ENCODE results near the gene TEX51. TPM values are rescaled to one million over a fixed set of nuclear protein-coding genes. Genes with fewer than 3 reads are reported as not detected.

Gene TEX51
- polyA plus RNA-seq, 3 donors from 2014 or later = not detected

DNA sequence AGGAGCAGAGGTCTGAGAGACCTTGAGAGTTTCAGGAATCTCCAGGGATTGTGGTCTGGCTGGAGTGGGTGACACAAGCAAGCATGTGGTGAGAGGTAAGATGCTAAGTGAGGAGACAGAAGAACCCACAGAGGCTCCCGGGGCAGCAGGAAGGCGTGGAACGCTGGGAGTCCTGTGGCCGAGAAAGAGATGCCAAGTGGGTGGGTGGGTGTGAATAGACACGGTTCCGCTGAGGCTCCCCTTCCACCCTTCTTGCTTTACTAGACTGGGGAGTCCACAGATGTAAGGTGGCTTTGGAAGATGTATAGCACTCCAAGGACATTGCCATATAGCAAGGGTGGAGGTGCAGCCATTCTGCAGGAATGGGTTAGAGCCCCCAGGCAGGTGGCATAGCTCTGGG is 4.2 kb downstream of the TEX51 start:
- Mint-ChIP-seq H3K36me3 (no peaks in the 10 kb centered on the region), H3K9me3 (peaks cover 0 to 4% (median 0%) of the 10 kb centered on the region in 6 donors), H3K27ac (no peak overlapping the region), H3K27me3 (ENCODE audit: low read depth in 3 of 3) (peaks cover 0 to 5% (median 5%) of the 10 kb centered on the region in 3 donors), H3K4me1 (no peaks in the 10 kb centered on the region), H3K4me3 (no peak overlapping the region)
- no peak for DNase-seq

DNA sequence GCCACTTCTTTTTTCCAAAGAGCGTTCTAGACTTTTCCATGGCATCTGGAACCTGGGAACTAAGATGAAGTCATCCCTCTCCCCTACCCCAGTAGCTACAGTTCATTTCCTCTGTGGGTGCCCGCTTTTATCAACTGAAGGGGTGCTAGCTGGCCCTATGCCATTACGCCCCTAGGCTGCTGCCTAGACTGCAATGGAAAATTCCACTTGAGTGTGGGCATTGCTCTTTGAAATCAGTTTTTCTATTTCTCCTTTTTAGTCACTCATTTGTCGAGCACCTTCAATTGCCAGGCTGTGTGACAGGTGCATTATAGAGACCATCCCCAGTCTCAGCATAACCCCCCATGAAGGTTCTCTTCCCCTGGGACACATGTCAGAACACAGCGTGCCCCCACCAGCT is 7.3 kb downstream of the TEX51 start:
- Mint-ChIP-seq H3K4me3 (no peak overlapping the region), H3K27ac (no peak overlapping the region), H3K27me3 (ENCODE audit: low read depth in 3 of 3) (peaks cover 0 to 5% (median 1%) of the 10 kb centered on the region in 3 donors), H3K36me3 (no peaks in the 10 kb centered on the region), H3K9me3 (peaks cover 0 to 4% (median 0%) of the 10 kb centered on the region in 6 donors), H3K4me1 (no peaks in the 10 kb centered on the region)
- DNase-seq = no peak

DNA sequence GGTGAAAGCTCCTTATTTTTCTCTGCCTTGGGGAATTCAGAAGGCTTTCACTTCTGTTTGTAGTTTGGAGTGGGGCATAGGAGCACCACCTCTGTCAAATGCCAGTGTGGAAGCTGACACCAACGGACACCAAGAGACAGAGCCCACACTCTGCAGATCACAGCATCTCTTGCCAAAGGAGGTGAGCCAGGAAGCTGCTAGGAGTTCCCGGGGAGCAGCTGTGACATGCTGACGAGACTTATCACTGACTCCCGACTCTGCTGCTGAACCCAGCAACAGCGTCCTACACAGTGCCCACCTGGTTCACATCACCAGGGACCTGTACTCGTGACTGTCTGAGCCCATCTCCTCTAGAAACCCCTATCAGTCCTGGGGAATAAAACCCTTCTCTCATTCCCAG is 8.1 kb downstream of the TEX51 start:
- Mint-ChIP-seq H3K4me3 (no peak overlapping the region), H3K27me3 (ENCODE audit: low read depth in 3 of 3) (peaks cover 0 to 4% (median 1%) of the 10 kb centered on the region in 3 donors), H3K9me3 (peaks cover 0 to 4% (median 0%) of the 10 kb centered on the region in 6 donors), H3K36me3 (no peaks in the 10 kb centered on the region), H3K27ac (no peak overlapping the region), H3K4me1 (no peaks in the 10 kb centered on the region)
- DNase-seq = no peak

DNA sequence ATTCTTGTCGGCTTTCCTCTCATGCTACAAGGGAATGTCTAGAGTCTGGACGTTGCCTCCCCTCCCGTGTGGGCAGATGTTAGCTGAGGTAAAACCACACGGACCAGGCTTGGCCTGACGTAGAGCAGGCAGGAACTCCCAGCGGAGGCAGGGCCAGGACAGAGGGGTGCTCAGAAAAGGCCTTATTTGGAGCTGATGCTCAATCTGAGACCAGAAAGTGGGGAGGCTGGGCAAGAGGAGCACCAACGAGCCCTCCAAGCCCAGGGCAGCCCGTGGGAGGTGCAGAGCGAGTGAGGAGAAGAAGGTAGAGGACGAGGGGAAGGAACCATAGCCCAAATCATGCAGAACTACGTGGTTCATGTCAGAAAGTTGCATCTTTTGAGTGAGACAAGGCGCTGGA is 9.0 kb downstream of the TEX51 start:
- no peak overlapping the region for H3K4me3 Mint-ChIP-seq
- H3K27ac Mint-ChIP-seq = no peak overlapping the region
- no peaks in the 10 kb centered on the region for H3K36me3 Mint-ChIP-seq
- peaks cover 0 to 5% (median 1%) of the 10 kb centered on the region in 3 donors for H3K27me3 Mint-ChIP-seq (ENCODE audit: low read depth in 3 of 3)
- H3K9me3 Mint-ChIP-seq = peaks cover 0 to under 1% (median 0%) of the 10 kb centered on the region in 6 donors
- H3K4me1 Mint-ChIP-seq = no peaks in the 10 kb centered on the region
- no peak for DNase-seq

DNA sequence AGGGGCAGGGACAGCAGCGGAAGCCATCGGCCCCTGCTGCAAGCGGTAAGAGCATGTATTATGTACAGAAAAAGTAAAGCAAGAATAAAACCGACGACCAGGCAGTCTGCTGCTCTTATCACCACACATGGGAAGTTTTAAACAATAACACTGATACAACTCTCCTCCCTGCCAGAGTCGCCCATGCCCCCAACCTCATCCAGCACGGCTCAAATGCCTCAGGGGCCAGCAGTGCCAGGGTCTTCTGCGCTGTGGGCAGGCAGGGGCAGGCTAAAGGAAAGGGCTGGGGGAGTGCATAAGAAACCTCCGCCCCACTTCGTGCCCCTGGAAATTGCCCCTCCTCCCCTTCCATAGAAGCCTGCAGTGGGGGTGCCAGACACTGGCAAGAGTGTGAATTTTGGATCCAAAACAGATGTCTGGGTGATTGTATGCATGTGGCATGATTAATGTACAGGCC is 10.1 kb downstream of the TEX51 start:
- H3K27ac Mint-ChIP-seq = no peak overlapping the region
- H3K9me3 Mint-ChIP-seq = no peaks in the 10 kb centered on the region
- H3K4me1 Mint-ChIP-seq = no peaks in the 10 kb centered on the region
- H3K36me3 Mint-ChIP-seq = no peaks in the 10 kb centered on the region
- no peak overlapping the region for H3K4me3 Mint-ChIP-seq
- peaks cover 0 to 5% (median 4%) of the 10 kb centered on the region in 3 donors for H3K27me3 Mint-ChIP-seq (ENCODE audit: low read depth in 3 of 3)
- DNase-seq = no peak

DNA sequence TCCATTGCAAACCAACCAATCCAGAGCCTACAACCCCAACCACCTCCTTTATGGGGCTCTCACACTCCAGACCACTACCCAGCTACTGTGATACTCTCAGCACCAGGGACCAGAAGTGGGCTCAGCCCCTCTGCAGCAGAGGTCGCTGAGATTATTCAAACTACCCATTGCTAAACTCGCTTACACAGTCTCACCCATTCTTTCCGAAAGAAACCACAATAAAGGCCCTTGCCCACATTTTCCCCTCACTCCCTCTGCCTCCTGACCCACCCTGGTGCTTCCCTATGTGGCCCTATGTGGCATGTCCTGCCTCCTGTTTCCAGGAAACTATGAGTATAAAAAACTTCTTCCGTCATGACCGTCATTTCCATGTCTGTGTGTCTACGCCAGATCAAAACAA is 10.7 kb downstream of the TEX51 start:
- no peak for DNase-seq
- peaks cover 0 to 5% (median 5%) of the 10 kb centered on the region in 3 donors for H3K27me3 Mint-ChIP-seq (ENCODE audit: low read depth in 3 of 3)
- H3K4me3 Mint-ChIP-seq = no peak overlapping the region
- no peaks in the 10 kb centered on the region for H3K36me3 Mint-ChIP-seq
- H3K4me1 Mint-ChIP-seq = no peaks in the 10 kb centered on the region
- H3K9me3 Mint-ChIP-seq = no peaks in the 10 kb centered on the region
- H3K27ac Mint-ChIP-seq = no peak overlapping the region

DNA sequence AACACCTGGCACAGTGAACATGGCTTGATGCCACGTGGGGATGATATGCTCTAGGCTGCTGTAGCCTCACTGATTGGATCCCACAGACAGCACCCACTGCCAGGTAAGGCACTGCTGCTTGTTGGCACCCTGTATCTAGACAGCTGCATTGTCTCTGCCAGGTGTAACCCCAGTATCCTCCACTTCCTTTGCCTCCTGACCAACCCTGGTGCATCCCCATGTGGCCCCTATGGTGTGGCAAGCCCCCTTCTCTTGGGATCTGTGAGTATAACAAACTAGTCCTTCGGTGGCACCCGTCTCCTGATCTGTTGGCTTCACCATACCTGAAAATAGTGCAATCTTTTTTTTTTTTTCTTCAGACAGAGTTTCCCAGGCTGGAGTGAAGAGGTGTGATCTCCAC is 11.1 kb downstream of the TEX51 start:
- no peak for DNase-seq
- Mint-ChIP-seq H3K4me1 (no peaks in the 10 kb centered on the region), H3K27ac (no peak overlapping the region), H3K27me3 (ENCODE audit: low read depth in 3 of 3) (peaks cover 0 to 5% (median 5%) of the 10 kb centered on the region in 3 donors), H3K9me3 (no peaks in the 10 kb centered on the region), H3K36me3 (no peaks in the 10 kb centered on the region), H3K4me3 (no peak overlapping the region)

DNA sequence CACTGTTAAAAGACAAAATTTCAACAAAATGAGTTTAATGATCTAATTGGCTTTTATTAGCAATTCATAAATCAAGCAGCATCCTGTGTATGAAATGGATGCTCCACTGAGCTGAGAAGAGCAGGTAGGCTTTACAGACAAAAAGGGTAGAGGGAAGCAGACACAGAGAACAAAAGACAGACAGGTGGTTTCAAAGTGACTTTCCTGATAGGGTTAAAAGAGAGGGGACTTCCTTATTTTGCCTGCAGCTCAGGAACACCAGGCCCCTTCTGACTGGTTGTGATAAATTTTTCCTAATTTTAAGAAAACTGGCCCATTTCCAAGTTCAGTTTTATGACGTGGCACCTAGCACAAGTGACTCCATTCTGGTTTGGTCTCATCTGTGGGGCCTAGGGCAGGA is 11.9 kb downstream of the TEX51 start:
- Mint-ChIP-seq H3K4me1 (no peaks in the 10 kb centered on the region), H3K9me3 (no peaks in the 10 kb centered on the region), H3K27me3 (ENCODE audit: low read depth in 3 of 3) (peaks cover 0 to 7% (median 5%) of the 10 kb centered on the region in 3 donors), H3K27ac (no peak overlapping the region), H3K4me3 (no peak overlapping the region), H3K36me3 (no peaks in the 10 kb centered on the region)
- DNase-seq = no peak

DNA sequence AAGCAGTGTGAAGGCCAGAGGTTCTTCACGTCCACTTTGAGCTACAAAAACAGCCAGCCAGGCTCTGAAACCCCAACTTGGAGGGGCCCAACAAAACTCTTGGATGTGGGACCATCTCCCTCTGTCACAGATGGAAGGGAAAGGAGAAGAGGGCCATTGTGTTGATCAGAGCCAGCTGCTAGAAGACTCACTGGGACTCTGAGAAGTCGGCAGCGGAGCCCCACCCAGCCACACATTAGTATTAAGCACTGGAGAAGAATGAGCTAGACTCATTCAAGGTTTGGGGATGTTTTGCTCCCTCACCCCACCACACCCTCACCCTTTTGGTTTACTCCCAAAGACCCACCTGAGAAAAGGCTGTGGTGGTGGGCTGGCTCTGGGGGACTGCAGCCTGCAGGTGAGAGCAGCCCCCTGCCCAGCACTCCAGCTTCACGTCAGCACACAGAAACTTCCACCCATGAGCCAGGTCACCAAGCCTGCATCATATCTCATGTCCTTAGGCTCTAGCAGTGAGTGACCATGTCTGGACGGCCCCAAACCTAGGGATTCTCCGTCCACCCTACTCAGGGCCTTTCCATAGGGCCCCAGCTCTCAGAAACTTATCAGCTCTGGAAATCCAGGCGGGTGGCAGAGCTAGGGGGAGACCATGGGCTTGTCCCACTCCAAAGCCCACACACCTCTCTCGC is 12.6 kb downstream of the TEX51 start:
- no peaks in the 10 kb centered on the region for H3K36me3 Mint-ChIP-seq
- no peak overlapping the region for H3K27ac Mint-ChIP-seq
- H3K4me3 Mint-ChIP-seq = no peak overlapping the region
- DNase-seq = no peak
- H3K9me3 Mint-ChIP-seq = no peaks in the 10 kb centered on the region
- no peaks in the 10 kb centered on the region for H3K4me1 Mint-ChIP-seq
- peaks cover 0 to 7% (median 4%) of the 10 kb centered on the region in 3 donors for H3K27me3 Mint-ChIP-seq (ENCODE audit: low read depth in 3 of 3)

DNA sequence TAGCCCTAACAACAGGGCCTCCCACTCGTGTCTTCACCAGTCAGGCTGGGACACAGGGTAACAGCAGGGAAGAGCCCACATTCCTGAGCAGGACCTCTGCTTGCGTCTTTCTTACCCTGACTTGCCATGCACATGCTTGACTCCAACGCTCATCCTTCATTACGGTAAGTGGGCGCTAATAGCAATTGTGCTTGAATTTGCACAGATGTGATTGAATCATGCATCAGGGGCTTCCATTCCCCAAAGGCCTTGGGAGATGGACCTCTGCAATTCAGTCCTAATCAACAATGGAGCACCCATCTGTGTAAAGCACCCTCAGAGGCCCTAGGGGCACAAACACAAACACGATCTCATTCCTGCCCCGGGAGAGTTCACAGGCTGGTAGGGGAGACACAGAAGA is 13.5 kb downstream of the TEX51 start:
- H3K9me3 Mint-ChIP-seq = no peaks in the 10 kb centered on the region
- DNase-seq = no peak
- H3K36me3 Mint-ChIP-seq = no peaks in the 10 kb centered on the region
- H3K4me3 Mint-ChIP-seq = no peak overlapping the region
- H3K27ac Mint-ChIP-seq = no peak overlapping the region
- peaks cover 0 to 7% (median 4%) of the 10 kb centered on the region in 3 donors for H3K27me3 Mint-ChIP-seq (ENCODE audit: low read depth in 3 of 3)
- no peaks in the 10 kb centered on the region for H3K4me1 Mint-ChIP-seq

DNA sequence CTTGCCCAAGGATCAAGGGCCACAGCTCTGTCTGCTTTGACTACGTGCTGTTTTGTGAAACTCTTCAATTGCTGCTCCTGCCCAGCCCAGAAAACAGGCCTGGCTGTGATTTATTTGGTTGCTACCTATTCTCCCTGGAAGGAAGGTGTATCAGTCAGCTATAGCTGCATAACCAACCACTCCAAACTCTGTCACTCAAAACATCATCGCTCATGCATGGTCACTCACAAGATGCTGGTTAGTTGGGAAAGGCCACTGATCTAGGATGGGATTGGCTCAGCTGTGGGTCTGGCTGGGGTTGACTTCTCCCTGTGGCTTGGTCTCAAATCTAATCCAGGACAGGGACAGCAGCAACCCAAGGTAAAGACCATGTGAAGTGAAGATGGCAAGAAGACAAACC is 14.6 kb downstream of the TEX51 start:
- Mint-ChIP-seq H3K4me1 (no peaks in the 10 kb centered on the region), H3K4me3 (no peak overlapping the region), H3K27me3 (ENCODE audit: low read depth in 3 of 3) (peaks cover 0 to 7% (median 4%) of the 10 kb centered on the region in 3 donors), H3K36me3 (no peaks in the 10 kb centered on the region), H3K27ac (no peak overlapping the region), H3K9me3 (no peaks in the 10 kb centered on the region)
- DNase-seq = no peak

DNA sequence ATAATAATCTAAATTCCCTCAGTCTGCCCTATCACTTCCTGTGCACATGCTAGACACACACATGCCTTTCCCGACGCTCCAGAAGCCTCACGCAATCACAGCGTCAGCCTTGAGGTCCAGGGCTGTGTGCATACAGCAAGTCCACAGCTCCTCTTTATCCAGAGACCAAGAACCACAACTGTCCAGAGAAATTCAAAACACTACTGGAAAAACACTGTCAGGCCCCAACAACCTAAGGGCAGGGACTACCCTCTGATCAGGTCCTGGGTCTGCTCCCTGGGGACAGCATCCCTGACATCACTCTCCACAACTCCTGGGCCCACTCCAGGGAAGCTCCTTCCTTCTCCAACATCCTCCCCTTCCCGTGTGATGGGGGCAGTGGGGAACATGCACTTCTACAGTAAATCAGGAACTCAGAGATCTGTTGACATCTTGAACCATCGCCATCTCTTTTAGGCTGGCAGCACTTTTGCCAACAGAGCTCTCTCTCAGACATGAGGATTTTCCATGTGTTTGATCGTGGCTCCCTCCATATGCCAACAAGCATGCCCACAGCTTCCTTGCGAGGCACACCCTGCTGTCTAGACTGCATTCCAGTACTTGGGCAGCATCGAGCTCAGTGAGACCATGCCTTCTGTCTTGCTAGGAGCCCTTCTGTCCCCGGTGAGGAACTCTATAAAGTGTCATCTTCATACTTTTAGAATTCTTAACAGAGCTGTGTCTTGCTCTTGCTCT is 15.4 kb downstream of the TEX51 start:
- Mint-ChIP-seq H3K4me1 (no peaks in the 10 kb centered on the region), H3K9me3 (no peaks in the 10 kb centered on the region), H3K27ac (no peak overlapping the region), H3K4me3 (no peak overlapping the region), H3K36me3 (no peaks in the 10 kb centered on the region), H3K27me3 (ENCODE audit: low read depth in 3 of 3) (peaks cover 0 to 7% (median 4%) of the 10 kb centered on the region in 3 donors)
- DNase-seq = no peak

DNA sequence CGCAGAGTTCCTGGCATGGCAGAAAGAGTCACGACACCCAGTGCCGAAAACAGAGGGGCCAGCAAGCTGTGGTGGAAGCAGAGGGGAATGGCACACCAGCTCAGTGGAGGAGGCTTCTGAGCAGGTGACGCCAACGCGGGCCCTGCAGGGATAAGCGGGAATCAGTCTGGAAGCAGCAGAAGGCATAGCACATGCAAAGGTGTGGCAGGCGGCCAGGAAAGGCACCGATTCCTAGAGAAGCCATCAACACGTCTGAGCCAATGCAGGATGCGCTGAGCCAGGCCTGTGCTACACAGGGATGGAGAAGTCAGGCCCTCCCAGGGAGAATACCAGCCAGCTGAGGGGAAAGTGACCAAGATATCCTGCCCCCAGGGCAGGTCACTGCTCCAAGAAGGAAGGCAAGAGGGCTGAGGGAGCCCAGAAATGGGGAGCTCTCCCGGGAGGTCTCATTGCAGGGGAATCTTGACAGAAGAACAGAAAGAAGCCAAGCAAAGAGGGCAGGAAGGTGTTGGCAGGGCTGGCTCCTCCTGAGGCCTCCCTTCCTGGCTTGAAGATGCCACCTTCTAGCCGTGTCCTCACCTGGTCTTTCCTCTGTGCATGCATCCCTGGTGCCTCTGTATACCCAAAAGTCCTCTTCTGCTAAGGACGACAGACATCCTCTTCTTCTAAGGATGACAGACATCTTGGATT is 16.3 kb downstream of the TEX51 start:
- Mint-ChIP-seq H3K9me3 (no peaks in the 10 kb centered on the region), H3K4me3 (no peak overlapping the region), H3K36me3 (no peaks in the 10 kb centered on the region), H3K27ac (no peak overlapping the region), H3K4me1 (no peaks in the 10 kb centered on the region), H3K27me3 (ENCODE audit: low read depth in 3 of 3) (peaks cover 0 to 6% (median 2%) of the 10 kb centered on the region in 3 donors)
- DNase-seq = no peak

DNA sequence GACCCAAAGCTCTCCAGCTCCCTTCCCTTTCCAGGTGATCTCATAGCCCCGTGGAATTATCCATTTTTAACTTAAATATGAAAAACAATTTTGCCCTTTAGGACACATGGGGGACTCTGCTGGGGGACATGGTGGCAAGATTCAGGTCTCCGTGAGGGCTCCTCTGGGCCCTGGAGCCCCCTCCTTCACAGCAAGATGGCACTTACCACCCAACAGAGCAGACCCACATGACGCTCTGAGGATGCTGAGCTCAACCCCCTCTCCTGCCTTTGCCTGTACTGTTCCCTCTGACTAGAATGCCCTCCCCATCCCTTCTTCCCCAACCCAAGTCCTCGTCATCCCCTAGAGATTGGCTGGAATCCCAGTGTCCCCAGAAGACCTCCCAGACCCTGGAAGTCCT is 17.2 kb downstream of the TEX51 start:
- Mint-ChIP-seq H3K4me3 (no peak overlapping the region), H3K4me1 (no peaks in the 10 kb centered on the region), H3K9me3 (no peaks in the 10 kb centered on the region), H3K27me3 (ENCODE audit: low read depth in 3 of 3) (peaks cover 0 to 6% (median 2%) of the 10 kb centered on the region in 3 donors), H3K36me3 (no peaks in the 10 kb centered on the region), H3K27ac (no peak overlapping the region)
- DNase-seq = no peak

Data from immature natural killer cell (primary cell).